Aortic smooth muscle cell (primary cell): ENCODE results near the gene SDC3. TPM values are rescaled to one million over a fixed set of nuclear protein-coding genes. Genes with fewer than 3 reads are reported as not detected.

Experiments
- total RNA-seq: library from RNA; depleted of rRNA; stranded (reverse); fragments of >200 nt; gene quantifications from 2 replicates; pipeline ENCODE4 v1.2.3, GENCODE V29; 2014

SDC3 gene, protein sequence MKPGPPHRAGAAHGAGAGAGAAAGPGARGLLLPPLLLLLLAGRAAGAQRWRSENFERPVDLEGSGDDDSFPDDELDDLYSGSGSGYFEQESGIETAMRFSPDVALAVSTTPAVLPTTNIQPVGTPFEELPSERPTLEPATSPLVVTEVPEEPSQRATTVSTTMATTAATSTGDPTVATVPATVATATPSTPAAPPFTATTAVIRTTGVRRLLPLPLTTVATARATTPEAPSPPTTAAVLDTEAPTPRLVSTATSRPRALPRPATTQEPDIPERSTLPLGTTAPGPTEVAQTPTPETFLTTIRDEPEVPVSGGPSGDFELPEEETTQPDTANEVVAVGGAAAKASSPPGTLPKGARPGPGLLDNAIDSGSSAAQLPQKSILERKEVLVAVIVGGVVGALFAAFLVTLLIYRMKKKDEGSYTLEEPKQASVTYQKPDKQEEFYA
- 23.4 and 37.3 TPM in 2 replicates for total RNA-seq

DNA sequence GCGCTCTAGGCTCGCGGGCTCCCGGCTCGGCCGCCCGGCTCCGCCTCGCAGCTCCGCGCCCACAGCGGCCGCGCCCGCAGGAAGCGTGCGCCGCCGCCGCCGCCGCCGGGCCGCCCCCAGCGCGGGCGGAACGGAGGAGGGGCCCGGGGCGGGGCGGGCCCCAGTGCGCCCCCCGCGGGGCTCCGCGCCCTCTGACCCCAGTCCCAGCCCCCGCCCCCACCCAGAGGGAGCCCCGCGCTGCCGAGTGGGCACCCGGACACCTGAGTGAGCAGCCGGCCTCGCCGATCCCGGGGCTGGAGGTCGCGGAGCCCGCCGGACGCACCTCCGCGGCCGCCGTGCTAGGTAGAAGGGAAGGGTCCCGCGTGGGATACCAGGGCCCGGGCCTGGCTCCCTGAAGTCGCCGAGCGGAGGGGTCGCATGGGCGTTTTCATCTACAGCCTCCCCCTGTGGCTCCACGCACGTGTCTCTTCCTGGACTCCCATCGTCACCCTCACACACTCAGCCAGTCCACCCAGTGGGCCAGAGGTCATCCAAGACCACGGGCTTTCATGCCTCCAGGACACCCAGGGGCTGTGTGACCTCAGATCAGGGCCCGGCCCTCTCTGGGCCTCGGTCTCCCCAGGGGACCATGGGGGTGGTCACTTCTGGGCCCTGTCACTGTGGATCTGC, at the start of gene SDC3:
Gene SDC3, minus strand, starts transcription at position 63 of the 669 bp plus-strand sequence. CDS start 172 bp downstream, outside the sequence.

Other genes with a start within 250 kb of the SDC3 start
- gene MATN1, start 185.2 kb downstream of the SDC3 start, total RNA-seq = 0.06 and 0.26 TPM in 2 replicates
- 0.44 and 1.3 TPM in 2 replicates for gene LAPTM5, start 151.0 kb downstream of the SDC3 start, total RNA-seq
- gene PUM1, start 157.0 kb upstream of the SDC3 start, total RNA-seq = 52.8 and 71.6 TPM in 2 replicates